CD14-positive monocyte (primary cell): Measurements from ENCODE around the gene PLSCR4. TPM values are rescaled to one million over a fixed set of nuclear protein-coding genes. Genes with fewer than 3 reads are reported as not detected.

Experiments
- DNase-seq, 3 donors: peaks; one replicate each; pipeline ENCODE4 v3.0.0-alpha.2; 2011 to 2022
- H2AFZ ChIP-seq: 2 replicates; pipeline ENCODE4 v1.6.0; 2012; ENCODE audit warnings: mild to moderate bottlenecking, low read depth, low read length, inconsistent platforms; ENCODE audit not compliant: insufficient read depth, poor library complexity, severe bottlenecking
- H3K27ac ChIP-seq, 2 donors: 1 replicate in 1 of 2; 2 replicates in 1 of 2; pipeline ENCODE4 v1.5.1; 2012 to 2013; ENCODE audit warnings: low read length in 2 of 2, control low read depth in 1 of 2, inconsistent platforms in 1 of 2, low read depth in 1 of 2, mild to moderate bottlenecking in 1 of 2
- H3K27me3 ChIP-seq, 2 donors: one replicate each; pipeline versions ENCODE4 v1.6.0 to v1.6.1; 2011 to 2013; ENCODE audit warnings: low read length in 2 of 2; ENCODE audit not compliant: control insufficient read depth in 2 of 2, insufficient read depth in 2 of 2
- H3K36me3 ChIP-seq, 2 donors: replicated peaks in 1 of 2; 1 replicate in 1 of 2; 2 replicates in 1 of 2; pipeline versions ENCODE4 v1.5.1 to v1.6.1; 2012 to 2013; ENCODE audit warnings: low read length in 2 of 2, control low read depth in 1 of 2, inconsistent platforms in 1 of 2, mild to moderate bottlenecking in 1 of 2; ENCODE audit not compliant: insufficient read depth in 2 of 2, control insufficient read depth in 1 of 2
- H3K4me1 ChIP-seq, 2 donors: 1 replicate in 1 of 2; 2 replicates in 1 of 2; pipeline versions ENCODE4 v1.5.1 to v1.6.1; 2012 to 2013; ENCODE audit warnings: low read length in 2 of 2, control low read depth in 1 of 2, inconsistent platforms in 1 of 2, mild to moderate bottlenecking in 1 of 2, moderate library complexity in 1 of 2; ENCODE audit not compliant: insufficient read depth in 2 of 2, control insufficient read depth in 1 of 2
- H3K4me2 ChIP-seq: replicated peaks from 2 replicates; pipeline ENCODE3; 2012; ENCODE audit warnings: low read length, moderate library complexity, mild to moderate bottlenecking; ENCODE audit not compliant: poor library complexity, severe bottlenecking; ENCODE audit errors: extremely low read depth
- H3K4me3 ChIP-seq, 3 experiments: fragments of 200-600 bp in 1 of 3; sonication (generic) in 1 of 3; replicated peaks in 1 of 3; 1 replicate in 2 of 3; 2 replicates in 1 of 3; pipeline ENCODE4 v1.5.1; 2011 to 2013; ENCODE audit warnings: low read length in 3 of 3, mild to moderate bottlenecking in 3 of 3, control low read depth in 2 of 3, low read depth in 2 of 3, inconsistent platforms in 1 of 3, moderate library complexity in 1 of 3
- H3K79me2 ChIP-seq: 2 replicates; pipeline ENCODE4 v1.6.0; 2012; ENCODE audit warnings: mild to moderate bottlenecking, control low read depth, inconsistent platforms, low read length, moderate library complexity; ENCODE audit not compliant: insufficient read depth
- H3K9ac ChIP-seq: 2 replicates; pipeline ENCODE4 v1.6.0; 2017; ENCODE audit warnings: low read length, mild to moderate bottlenecking; ENCODE audit not compliant: insufficient read depth, poor library complexity, severe bottlenecking
- H3K9me3 ChIP-seq, 2 donors: replicated peaks in 1 of 2; 1 replicate in 1 of 2; 2 replicates in 1 of 2; pipeline versions ENCODE4 v1.5.1 to v1.6.1; 2012 to 2013; ENCODE audit warnings: low read length in 2 of 2, control low read depth in 1 of 2; ENCODE audit not compliant: control insufficient read depth in 1 of 2, insufficient read depth in 1 of 2
- H4K20me1 ChIP-seq: 2 replicates; pipeline ENCODE4 v1.6.0; 2012; ENCODE audit warnings: mild to moderate bottlenecking, low read length, control low read depth, moderate library complexity; ENCODE audit not compliant: insufficient read depth
- H3K27ac Mint-ChIP-seq, 7 donors: one replicate each; pipeline ENCODE4 v1.8.0; 2020; ENCODE audit warnings: mild to moderate bottlenecking in 7 of 7, mixed read lengths in 7 of 7, moderate library complexity in 6 of 7, inconsistent platforms in 2 of 7
- H3K27me3 Mint-ChIP-seq, 3 donors: one replicate each; pipeline ENCODE4 v1.8.0; 2021 to 2022; ENCODE audit warnings: low read depth in 3 of 3, mild to moderate bottlenecking in 3 of 3, mixed read lengths in 3 of 3, moderate library complexity in 3 of 3, inconsistent platforms in 1 of 3
- H3K36me3 Mint-ChIP-seq, 2 donors: one replicate each; pipeline ENCODE4 v1.8.0; 2020; ENCODE audit warnings: mixed read lengths in 2 of 2, inconsistent platforms in 1 of 2, mild to moderate bottlenecking in 1 of 2
- H3K4me1 Mint-ChIP-seq: one replicate; pipeline ENCODE4 v1.8.0; 2020; ENCODE audit warnings: mild to moderate bottlenecking, mixed read lengths
- H3K4me3 Mint-ChIP-seq, 2 donors: one replicate each; pipeline ENCODE4 v1.8.0; 2020; ENCODE audit warnings: mild to moderate bottlenecking in 2 of 2, mixed read lengths in 2 of 2, moderate library complexity in 1 of 2
- H3K9me3 Mint-ChIP-seq, 7 donors: one replicate each; pipeline ENCODE4 v1.8.0; 2020 to 2022; ENCODE audit warnings: mixed read lengths in 7 of 7, mild to moderate bottlenecking in 6 of 7, moderate library complexity in 6 of 7, inconsistent platforms in 2 of 7
- WGBS: methylation state at CpG from one replicate; pipeline ENCODE4 v1.1.5; 2013; ENCODE audit warnings: missing lambda C conversion rate; ENCODE audit not compliant: insufficient coverage; 5-methylcytosine and 5-hydroxymethylcytosine counted together
- intact Hi-C, 2 donors: fragments of 100-400 bp; cut with micrococcal nuclease; formaldehyde crosslinking; loops; one replicate each; pipeline versions ENCODE4 v1.15.0 to v1.15.1; 2023
- polyA plus RNA-seq, 3 donors: library from polyadenylated mRNA; depleted of rRNA in 1 of 3; unstranded in 2 of 3; stranded (reverse) in 1 of 3; fragments of 300-500 nt in 2 of 3; fragments of >200 nt in 1 of 3; fragmentation: Illumina TruSeq in 2 of 3; gene quantifications; 1 replicate in 2 of 3; 2 replicates in 1 of 3; pipeline ENCODE4 v1.2.3, GENCODE V29; 2012 to 2021
- TF ChIP-seq, protein P1 (sequence below): fragments of 200-600 bp; IDR thresholded peaks from one replicate; pipeline ENCODE4 v1.8.0; 2022; ENCODE audit warnings: antibody characterized with exemption, mild to moderate bottlenecking

PLSCR4 gene
- polyA plus RNA-seq, 3 donors: 0.05 TPM; not detected in 2

DNA sequence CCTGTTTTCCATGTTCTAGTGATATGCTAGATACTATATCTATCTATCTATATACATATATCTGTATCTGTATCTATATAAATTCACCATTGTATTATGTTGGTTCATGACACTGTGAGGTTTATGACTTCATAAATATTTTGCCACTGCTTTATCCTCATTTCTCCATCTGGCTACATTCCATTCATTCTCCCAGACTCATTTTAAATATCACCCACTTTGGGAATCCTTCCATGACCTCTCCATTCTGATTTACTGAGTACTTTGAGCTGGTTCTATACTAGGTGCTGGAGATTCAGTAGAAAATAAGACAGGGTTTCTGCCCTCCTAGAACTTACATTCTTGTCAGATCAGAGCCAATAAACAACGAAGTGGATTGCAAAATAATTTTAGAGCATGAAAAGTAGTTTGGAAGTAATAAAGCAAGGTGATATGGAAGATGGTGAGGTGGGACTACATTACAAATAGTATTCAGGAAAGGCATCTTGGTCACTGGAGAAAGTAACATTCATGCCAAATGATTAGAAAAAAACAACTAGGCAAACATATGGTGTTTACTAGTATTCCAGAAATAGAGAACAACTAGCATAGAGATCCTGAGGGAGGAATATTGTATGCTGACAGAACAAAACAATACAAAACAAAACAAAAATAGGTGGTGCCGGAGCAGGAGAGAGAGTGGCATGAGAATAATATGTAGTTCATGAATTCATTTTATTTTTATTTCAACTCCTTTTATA is 11.6 kb upstream of the PLSCR4 start:
- Histone ChIP-seq H3K4me2 (no peak overlapping the region), H4K20me1 (no peaks in the 10 kb centered on the region), H2AFZ (no peak overlapping the region), H3K4me3 (no peak overlapping the region), H3K79me2 (no peaks in the 10 kb centered on the region), H3K36me3 (no peaks in the 10 kb centered on the region), H3K9me3 (no peaks in the 10 kb centered on the region), H3K27me3 (no peaks in the 10 kb centered on the region), H3K4me1 (no peaks in the 10 kb centered on the region), H3K27ac (no peak overlapping the region), H3K9ac (no peak overlapping the region)
- TF ChIP-seq, protein P1, sequence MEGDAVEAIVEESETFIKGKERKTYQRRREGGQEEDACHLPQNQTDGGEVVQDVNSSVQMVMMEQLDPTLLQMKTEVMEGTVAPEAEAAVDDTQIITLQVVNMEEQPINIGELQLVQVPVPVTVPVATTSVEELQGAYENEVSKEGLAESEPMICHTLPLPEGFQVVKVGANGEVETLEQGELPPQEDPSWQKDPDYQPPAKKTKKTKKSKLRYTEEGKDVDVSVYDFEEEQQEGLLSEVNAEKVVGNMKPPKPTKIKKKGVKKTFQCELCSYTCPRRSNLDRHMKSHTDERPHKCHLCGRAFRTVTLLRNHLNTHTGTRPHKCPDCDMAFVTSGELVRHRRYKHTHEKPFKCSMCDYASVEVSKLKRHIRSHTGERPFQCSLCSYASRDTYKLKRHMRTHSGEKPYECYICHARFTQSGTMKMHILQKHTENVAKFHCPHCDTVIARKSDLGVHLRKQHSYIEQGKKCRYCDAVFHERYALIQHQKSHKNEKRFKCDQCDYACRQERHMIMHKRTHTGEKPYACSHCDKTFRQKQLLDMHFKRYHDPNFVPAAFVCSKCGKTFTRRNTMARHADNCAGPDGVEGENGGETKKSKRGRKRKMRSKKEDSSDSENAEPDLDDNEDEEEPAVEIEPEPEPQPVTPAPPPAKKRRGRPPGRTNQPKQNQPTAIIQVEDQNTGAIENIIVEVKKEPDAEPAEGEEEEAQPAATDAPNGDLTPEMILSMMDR: no peak
- no peak for DNase-seq
- intact Hi-C loops: no loop called here
- Mint-ChIP-seq H3K9me3 (no peaks in the 10 kb centered on the region), H3K36me3 (no peaks in the 10 kb centered on the region), H3K27me3 (no peaks in the 10 kb centered on the region), H3K27ac (no peak overlapping the region), H3K4me3 (no peak overlapping the region), H3K4me1 (no peaks in the 10 kb centered on the region)
- WGBS: no CpG with 5 or more reads among the region's 2 CpGs

DNA sequence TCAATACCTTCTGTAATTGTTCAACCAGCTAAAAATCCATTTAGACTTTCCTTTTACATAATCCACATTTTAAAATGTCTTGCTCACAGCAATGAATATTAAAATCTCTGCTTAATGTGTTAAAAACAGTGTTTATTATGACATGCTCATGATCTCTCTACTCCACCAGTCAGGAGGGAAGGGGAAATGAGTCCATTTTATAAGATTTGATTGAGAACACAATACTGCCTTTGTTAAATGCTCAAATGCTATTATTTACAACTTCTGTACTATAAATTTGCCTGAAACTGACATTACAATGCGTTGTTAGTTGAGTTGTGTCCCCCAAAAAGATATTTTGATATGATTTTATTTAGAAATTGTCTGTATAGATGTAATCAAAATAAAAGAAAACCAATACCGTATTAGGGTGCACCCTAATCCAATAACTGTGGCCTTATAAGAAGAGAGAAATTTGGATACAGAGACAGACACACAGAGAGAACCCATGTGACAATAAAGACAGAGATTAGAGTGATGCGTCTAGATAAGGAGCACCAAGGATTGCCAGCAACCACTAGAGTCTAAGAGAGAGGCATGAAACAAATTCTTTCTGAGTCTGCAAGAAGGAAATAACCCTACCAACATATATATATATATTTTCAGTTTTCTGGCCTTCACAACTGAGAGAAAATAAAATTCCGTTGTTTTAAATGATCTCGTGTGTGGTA is 9.1 kb upstream of the PLSCR4 start:
- no CpG with 5 or more reads among the region's 5 CpGs for WGBS

More for the DNA sequence above, 9.1 kb upstream of the PLSCR4 start:
- H3K36me3 Mint-ChIP-seq: no peaks in the 10 kb centered on the region
- H3K27me3 Mint-ChIP-seq: no peaks in the 10 kb centered on the region
- Histone ChIP-seq H3K4me1 (no peaks in the 10 kb centered on the region), H3K9ac (no peak overlapping the region), H3K79me2 (no peaks in the 10 kb centered on the region), H3K4me3 (no peak overlapping the region), H3K4me2 (no peak overlapping the region), H4K20me1 (no peaks in the 10 kb centered on the region), H3K36me3 (no peaks in the 10 kb centered on the region), H3K9me3 (no peaks in the 10 kb centered on the region), H3K27me3 (no peaks in the 10 kb centered on the region), H3K27ac (no peak overlapping the region), H2AFZ (no peak overlapping the region)
- no peaks in the 10 kb centered on the region for H3K4me1 Mint-ChIP-seq
- no peak for DNase-seq
- intact Hi-C loops: no loop called here
- TF ChIP-seq, protein P1: no peak
- no peak overlapping the region for H3K27ac Mint-ChIP-seq
- H3K9me3 Mint-ChIP-seq: peaks cover 0 to 2% (median 0%) of the 10 kb centered on the region in 7 donors
- no peak overlapping the region for H3K4me3 Mint-ChIP-seq
